Loucy (cell line): ENCODE results near the gene MYOM3.

Source experiments
- EZH2phosphoT487 ChIP-seq: fragments of 200-600 bp; IDR thresholded peaks from 2 replicates; pipeline ENCODE4 v1.6.1; 2018; ENCODE audit warnings: antibody characterized with exemption, mild to moderate bottlenecking, moderate library complexity, borderline replicate concordance
- TF ChIP-seq, protein P1 (sequence below): fragments of 200-600 bp; sonication (generic); conservative IDR thresholded peaks from 2 replicates; pipeline ENCODE4 v1.5.1; 2014; ENCODE audit warnings: mild to moderate bottlenecking, antibody characterized with exemption, low read length

GRCh38 chr1:24101796-24102586, 9.9 kb downstream of the MYOM3 start:
- TF ChIP-seq, protein P1, sequence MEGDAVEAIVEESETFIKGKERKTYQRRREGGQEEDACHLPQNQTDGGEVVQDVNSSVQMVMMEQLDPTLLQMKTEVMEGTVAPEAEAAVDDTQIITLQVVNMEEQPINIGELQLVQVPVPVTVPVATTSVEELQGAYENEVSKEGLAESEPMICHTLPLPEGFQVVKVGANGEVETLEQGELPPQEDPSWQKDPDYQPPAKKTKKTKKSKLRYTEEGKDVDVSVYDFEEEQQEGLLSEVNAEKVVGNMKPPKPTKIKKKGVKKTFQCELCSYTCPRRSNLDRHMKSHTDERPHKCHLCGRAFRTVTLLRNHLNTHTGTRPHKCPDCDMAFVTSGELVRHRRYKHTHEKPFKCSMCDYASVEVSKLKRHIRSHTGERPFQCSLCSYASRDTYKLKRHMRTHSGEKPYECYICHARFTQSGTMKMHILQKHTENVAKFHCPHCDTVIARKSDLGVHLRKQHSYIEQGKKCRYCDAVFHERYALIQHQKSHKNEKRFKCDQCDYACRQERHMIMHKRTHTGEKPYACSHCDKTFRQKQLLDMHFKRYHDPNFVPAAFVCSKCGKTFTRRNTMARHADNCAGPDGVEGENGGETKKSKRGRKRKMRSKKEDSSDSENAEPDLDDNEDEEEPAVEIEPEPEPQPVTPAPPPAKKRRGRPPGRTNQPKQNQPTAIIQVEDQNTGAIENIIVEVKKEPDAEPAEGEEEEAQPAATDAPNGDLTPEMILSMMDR, result no peak
- TF ChIP-seq EZH2phosphoT487, result no peak
